Measurements from ENCODE around the gene KIF17. TPM values are rescaled to one million over a fixed set of nuclear protein-coding genes. Genes with fewer than 3 reads are reported as not detected.

Gene KIF17
- total RNA-seq, 4 donors from 2014 or later: 0.80 to 10.3 (median 2.2) TPM

DNA sequence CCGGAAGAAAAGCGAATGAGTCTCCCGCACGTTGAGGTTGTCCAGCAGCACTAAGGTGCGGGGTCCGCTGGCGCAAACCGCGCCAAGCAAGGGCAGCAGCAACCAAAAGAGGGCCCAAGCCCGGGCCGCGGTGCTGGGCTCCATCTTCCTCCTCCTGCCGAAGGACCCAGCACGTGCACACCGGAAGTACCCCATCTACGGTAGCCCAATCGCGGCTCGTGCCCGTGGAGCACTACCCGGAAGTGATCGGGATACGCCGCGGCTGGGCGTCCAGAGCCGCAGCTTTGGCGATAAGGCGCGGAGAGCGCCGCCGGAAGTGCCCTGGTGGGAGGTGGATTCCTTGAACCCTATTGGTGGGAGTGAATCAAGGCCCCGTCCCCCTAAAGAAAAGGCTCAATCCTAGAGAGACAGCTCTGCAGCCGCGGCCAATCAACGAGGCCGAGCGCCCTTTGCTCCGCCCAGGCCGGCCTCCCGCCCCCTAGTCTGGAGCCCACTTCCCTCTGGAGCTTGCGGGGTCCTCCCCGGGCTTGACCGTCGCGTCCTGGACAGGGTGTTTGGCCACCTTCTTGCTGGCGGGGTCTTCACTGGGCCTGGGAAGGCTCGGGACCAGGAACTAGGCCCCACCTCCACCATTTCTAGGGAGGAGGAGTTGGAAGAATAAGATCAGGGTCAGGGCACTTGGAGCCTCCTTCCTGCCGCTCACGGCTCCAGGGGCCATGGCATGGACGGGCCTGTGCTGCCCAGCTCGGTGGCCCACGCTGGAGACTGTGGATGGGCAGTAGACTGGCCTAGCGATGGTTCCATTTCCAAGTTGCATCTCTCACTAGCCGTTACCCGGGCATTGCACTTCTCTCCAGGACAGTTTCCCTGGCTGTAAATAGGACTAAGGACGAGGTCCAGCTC, 56.3 kb downstream of the KIF17 start, which contains the start of gene DDOST:
Gene DDOST, minus strand, starts transcription at position 163 of the 903 bp plus-strand sequence. Its CDS starts 19 bp downstream, at position 144.
- H3K36me3 ChIP-seq: peaks cover 0 to 21% (median 0%) of the 10 kb centered on the region in 3 donors
- DNase-seq: peak; percentile 94 to 98 (median 96)
- no peaks in the 10 kb centered on the region for H3K9me3 ChIP-seq
- no peaks in the 10 kb centered on the region for H3K27me3 ChIP-seq
- H3K4me3 ChIP-seq: peak within 1 kb of the TSS; percentile 59 to 98 (median 89)
- H3K27ac ChIP-seq: peak within 1 kb of the TSS; percentile 62 to 86 (median 64)
- H3K4me1 ChIP-seq: peaks cover 0 to 17% (median 0%) of the 10 kb centered on the region in 4 donors
- TF ChIP-seq, protein P1, sequence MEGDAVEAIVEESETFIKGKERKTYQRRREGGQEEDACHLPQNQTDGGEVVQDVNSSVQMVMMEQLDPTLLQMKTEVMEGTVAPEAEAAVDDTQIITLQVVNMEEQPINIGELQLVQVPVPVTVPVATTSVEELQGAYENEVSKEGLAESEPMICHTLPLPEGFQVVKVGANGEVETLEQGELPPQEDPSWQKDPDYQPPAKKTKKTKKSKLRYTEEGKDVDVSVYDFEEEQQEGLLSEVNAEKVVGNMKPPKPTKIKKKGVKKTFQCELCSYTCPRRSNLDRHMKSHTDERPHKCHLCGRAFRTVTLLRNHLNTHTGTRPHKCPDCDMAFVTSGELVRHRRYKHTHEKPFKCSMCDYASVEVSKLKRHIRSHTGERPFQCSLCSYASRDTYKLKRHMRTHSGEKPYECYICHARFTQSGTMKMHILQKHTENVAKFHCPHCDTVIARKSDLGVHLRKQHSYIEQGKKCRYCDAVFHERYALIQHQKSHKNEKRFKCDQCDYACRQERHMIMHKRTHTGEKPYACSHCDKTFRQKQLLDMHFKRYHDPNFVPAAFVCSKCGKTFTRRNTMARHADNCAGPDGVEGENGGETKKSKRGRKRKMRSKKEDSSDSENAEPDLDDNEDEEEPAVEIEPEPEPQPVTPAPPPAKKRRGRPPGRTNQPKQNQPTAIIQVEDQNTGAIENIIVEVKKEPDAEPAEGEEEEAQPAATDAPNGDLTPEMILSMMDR (IDR thresholded peaks at IDR 0.05): peak in 5 of 6 experiments; percentile 34 to 65 (median 58)
- peak; percentile 9 to 28 for TF ChIP-seq POLR2A (IDR thresholded peaks at IDR 0.05)

DNA sequence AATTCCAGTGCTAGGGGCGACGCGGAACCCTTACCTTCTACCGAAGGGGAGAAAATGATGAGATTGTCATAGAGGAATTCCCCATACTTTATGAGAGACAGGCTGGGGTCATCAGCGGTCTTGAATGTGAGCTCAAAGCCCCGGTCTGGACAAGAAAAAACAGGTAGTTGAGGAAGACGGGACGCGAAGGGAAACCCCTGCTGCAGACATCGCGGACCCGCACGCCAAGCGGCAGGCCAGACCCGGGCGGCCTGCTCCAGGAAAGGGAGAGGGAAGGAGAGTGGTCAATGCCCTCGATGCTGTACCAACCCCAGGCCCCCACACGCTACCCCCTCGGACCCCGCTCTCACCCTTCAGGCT, 57.0 kb downstream of the KIF17 start:
- peak overlapping the region; percentile 61 to 86 (median 64) for H3K27ac ChIP-seq
- H3K27me3 ChIP-seq: no peaks in the 10 kb centered on the region
- H3K36me3 ChIP-seq: peaks cover 0 to 27% (median 0%) of the 10 kb centered on the region in 3 donors
- peaks cover 0 to 17% (median 0%) of the 10 kb centered on the region in 4 donors for H3K4me1 ChIP-seq
- H3K9me3 ChIP-seq: no peaks in the 10 kb centered on the region
- no peak for DNase-seq
- peak overlapping the region; percentile 59 to 98 (median 89) for H3K4me3 ChIP-seq
- TF ChIP-seq, protein P1 (IDR thresholded peaks at IDR 0.05): no peak
- TF ChIP-seq POLR2A (IDR thresholded peaks at IDR 0.05): no peak

DNA sequence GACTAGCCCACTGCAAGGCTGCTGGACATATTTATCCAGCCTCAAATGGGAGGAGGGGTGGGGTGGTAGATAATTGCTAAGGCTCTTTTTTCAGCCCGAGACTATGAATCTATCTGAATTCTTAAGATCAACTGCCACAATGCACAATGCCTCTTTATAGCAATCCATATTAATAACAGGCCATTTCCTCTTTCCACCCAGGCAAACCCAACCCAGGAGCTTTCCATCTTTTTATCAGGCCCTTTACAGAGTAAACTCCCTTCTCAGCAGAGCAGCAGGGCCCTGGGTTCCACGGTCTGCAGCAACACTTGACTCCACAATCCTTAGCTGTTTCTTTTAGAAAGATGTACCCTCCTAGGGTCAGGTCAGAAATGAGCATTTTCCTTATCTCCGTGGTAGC, 57.4 kb downstream of the KIF17 start:
- no peaks in the 10 kb centered on the region for H3K9me3 ChIP-seq
- H3K27me3 ChIP-seq: no peaks in the 10 kb centered on the region
- H3K27ac ChIP-seq: peak overlapping the region in 3 of 4 donors; percentile 61 to 86 (median 64)
- no peak for TF ChIP-seq POLR2A (IDR thresholded peaks at IDR 0.05)
- TF ChIP-seq, protein P1 (IDR thresholded peaks at IDR 0.05): no peak
- H3K4me1 ChIP-seq: peaks cover 0 to 17% (median 0%) of the 10 kb centered on the region in 4 donors
- H3K4me3 ChIP-seq: peak overlapping the region; percentile 59 to 98 (median 89)
- DNase-seq: no peak
- H3K36me3 ChIP-seq: peaks cover 0 to 32% (median 0%) of the 10 kb centered on the region in 3 donors

DNA sequence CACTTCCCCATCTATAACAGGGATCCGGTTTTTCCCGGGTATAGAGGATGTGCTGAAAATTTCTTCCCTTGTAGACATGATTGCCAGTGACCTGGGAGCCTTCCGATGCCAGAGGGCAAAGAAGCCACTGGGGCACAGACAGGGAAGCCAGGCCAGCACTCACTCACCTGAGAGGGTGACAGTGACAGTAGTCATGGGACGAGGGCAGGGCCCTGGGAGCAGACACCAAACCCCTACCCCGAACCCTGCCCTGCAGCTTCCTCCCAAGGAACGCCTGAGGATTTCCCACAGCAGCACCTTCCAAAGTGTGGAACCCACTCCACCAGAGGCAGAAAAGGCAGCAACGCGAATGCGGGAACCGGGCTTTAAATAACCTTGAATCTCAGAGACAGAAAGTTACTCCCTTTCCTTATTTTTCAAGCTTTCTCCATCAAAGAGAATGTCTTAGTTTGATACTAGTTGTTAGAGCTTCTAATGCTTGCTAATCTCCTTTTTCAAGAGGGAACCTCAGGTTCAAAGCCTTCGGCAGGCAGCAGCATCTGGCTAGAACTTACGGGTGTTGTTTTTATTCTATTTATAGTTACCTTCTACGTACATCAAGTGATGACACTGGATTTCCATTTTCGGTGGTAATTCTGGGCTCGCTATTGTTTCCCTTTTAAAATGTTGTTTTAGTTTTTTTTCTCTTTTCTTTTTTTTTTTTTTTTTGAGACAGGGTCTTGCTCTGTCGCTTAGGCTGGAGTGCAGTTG, 59.5 kb downstream of the KIF17 start:
- DNase-seq: no peak
- Histone ChIP-seq H3K36me3 (peaks cover 0 to 51% (median 0%) of the 10 kb centered on the region in 3 donors), H3K27me3 (no peaks in the 10 kb centered on the region), H3K4me1 (peaks cover 0 to 17% (median 0%) of the 10 kb centered on the region in 4 donors), H3K27ac (no peak overlapping the region), H3K4me3 (no peak overlapping the region), H3K9me3 (no peaks in the 10 kb centered on the region)
- TF ChIP-seq, protein P1 (IDR thresholded peaks at IDR 0.05): no peak
- TF ChIP-seq POLR2A (IDR thresholded peaks at IDR 0.05): no peak

DNA sequence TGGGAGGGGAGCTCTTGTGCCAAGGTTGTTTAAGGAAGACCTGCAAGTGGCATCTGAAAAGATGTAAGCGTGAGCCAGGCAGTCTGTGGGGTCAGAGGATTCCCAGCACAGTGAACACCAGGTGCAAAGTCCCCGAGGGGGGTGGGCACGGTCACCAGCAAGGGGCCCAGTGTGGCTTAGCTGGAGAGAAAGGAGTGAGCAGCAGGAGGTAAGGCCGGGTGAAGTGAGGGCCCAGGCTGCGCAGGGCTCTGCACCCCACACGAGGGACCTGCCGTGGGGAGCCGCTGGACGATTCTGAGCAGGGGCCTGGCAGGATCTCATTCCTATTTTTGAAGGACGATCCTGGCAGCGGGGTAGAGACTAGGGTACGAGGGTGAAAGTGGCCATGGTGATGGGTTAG, 60.8 kb downstream of the KIF17 start:
- H3K27me3 ChIP-seq: no peaks in the 10 kb centered on the region
- H3K27ac ChIP-seq: no peak overlapping the region
- no peak overlapping the region for H3K4me3 ChIP-seq
- no peaks in the 10 kb centered on the region for H3K9me3 ChIP-seq
- TF ChIP-seq, protein P1 (IDR thresholded peaks at IDR 0.05): no peak
- TF ChIP-seq POLR2A (IDR thresholded peaks at IDR 0.05): no peak
- no peak for DNase-seq
- H3K4me1 ChIP-seq: peaks cover 0 to 15% (median 0%) of the 10 kb centered on the region in 4 donors
- H3K36me3 ChIP-seq: peaks cover 0 to 64% (median 0%) of the 10 kb centered on the region in 3 donors

Data from Peyer's patch (tissue), 4 donors.